Muscle of arm (tissue), 14 donors: Measurements from ENCODE around the gene RDH14. TPM values are rescaled to one million over a fixed set of nuclear protein-coding genes. Genes with fewer than 3 reads are reported as not detected.

Experiments used
- DNase-seq: peaks from one replicate; pipeline ENCODE4 v3.0.0-alpha.2; 2013
- long read RNA-seq, 11 donors: transcript quantifications; one replicate each; lab custom pipeline, GENCODE V29; 2026
- polyA plus RNA-seq, 12 donors: library from polyadenylated mRNA; unstranded; fragments of 120-200 nt; gene quantifications; one replicate each; pipeline ENCODE4 v1.2.1, GENCODE V29; 2013; ENCODE audit not compliant: insufficient read length in 12 of 12

RDH14 gene
- 10 to 100 TPM in 10 of 12 donors, 1 to 10 TPM in 1, not detected in 1; 9.3 to 33.0 (median 26.1) TPM for polyA plus RNA-seq
- long read RNA-seq, donor 1, transcript RDH14-201 (2 exons, 1,587 nt): major isoform, 24 of 24 reads
- long read RNA-seq, donor 1, partial matches to known transcripts: 0 of 24 reads
- long read RNA-seq, donor 1, other reads (novel, unspliced or antisense): 0 of 24 reads
- long read RNA-seq, donor 2, transcript RDH14-201 (2 exons, 1,587 nt): major isoform, 24 of 25 reads
- long read RNA-seq, donor 2, partial matches to known transcripts: 0 of 25 reads
- long read RNA-seq, donor 2, other reads (novel, unspliced or antisense): 0 of 25 reads
- long read RNA-seq, donor 3, transcript RDH14-201 (2 exons, 1,587 nt): major isoform, 6 of 6 reads
- long read RNA-seq, donor 3, partial matches to known transcripts: 0 of 6 reads
- long read RNA-seq, donor 3, other reads (novel, unspliced or antisense): 0 of 6 reads
- long read RNA-seq, donor 4, partial matches to known transcripts: 0 of 3 reads
- long read RNA-seq, donor 4, other reads (novel, unspliced or antisense): 0 of 3 reads
- long read RNA-seq, donor 5, transcript RDH14-201 (2 exons, 1,587 nt): major isoform, 31 of 32 reads
- long read RNA-seq, donor 5, partial matches to known transcripts: 0 of 32 reads
- long read RNA-seq, donor 5, other reads (novel, unspliced or antisense): 0 of 32 reads
- long read RNA-seq, donor 6, transcript RDH14-201 (2 exons, 1,587 nt): major isoform, 12 of 12 reads
- long read RNA-seq, donor 6, partial matches to known transcripts: 0 of 12 reads
- long read RNA-seq, donor 6, other reads (novel, unspliced or antisense): 0 of 12 reads
- long read RNA-seq, donor 7, transcript RDH14-201 (2 exons, 1,587 nt): major isoform, 6 of 7 reads
- long read RNA-seq, donor 7, partial matches to known transcripts: 0 of 7 reads
- long read RNA-seq, donor 7, other reads (novel, unspliced or antisense): 0 of 7 reads
- long read RNA-seq, donor 8, transcript RDH14-201 (2 exons, 1,587 nt): major isoform, 26 of 26 reads
- long read RNA-seq, donor 8, partial matches to known transcripts: 0 of 26 reads
- long read RNA-seq, donor 8, other reads (novel, unspliced or antisense): 0 of 26 reads
- long read RNA-seq, donor 9, transcript RDH14-201 (2 exons, 1,587 nt): major isoform, 10 of 10 reads
- long read RNA-seq, donor 9, partial matches to known transcripts: 0 of 10 reads
- long read RNA-seq, donor 9, other reads (novel, unspliced or antisense): 0 of 10 reads
- long read RNA-seq, donor 10, transcript RDH14-201 (2 exons, 1,587 nt): major isoform, 20 of 20 reads
- long read RNA-seq, donor 10, partial matches to known transcripts: 0 of 20 reads
- long read RNA-seq, donor 10, other reads (novel, unspliced or antisense): 0 of 20 reads
- long read RNA-seq, donor 11, transcript RDH14-201 (2 exons, 1,587 nt): major isoform, 10 of 11 reads
- long read RNA-seq, donor 11, partial matches to known transcripts: 0 of 11 reads
- long read RNA-seq, donor 11, other reads (novel, unspliced or antisense): 0 of 11 reads

GRCh38 chr2:18560031-18560796 lies at the start of gene RDH14:
RDH14 (minus strand) TSS chr2:18560653; CDS start chr2:18560572, 81 bp downstream.
- peak; percentile 92 for DNase-seq

GRCh38 chr2:18610090-18610489 lies 49.6 kb upstream of the RDH14 start:
- no peak for DNase-seq

GRCh38 chr2:18605115-18605514 lies 44.7 kb upstream of the RDH14 start:
- no peak for DNase-seq

GRCh38 chr2:18604531-18604885 lies 44.1 kb upstream of the RDH14 start:
- no peak for DNase-seq

- no peak for DNase-seq
Measured at GRCh38 chr2:18603854-18604530, 43.5 kb upstream of the RDH14 start.

GRCh38 chr2:18602298-18602697 lies 41.8 kb upstream of the RDH14 start:
- no peak for DNase-seq

- no peak for DNase-seq
Measured at GRCh38 chr2:18600255-18600613, 39.8 kb upstream of the RDH14 start.

GRCh38 chr2:18599509-18600254 lies 39.2 kb upstream of the RDH14 start:
- peak; percentile 45 for DNase-seq

- no peak for DNase-seq
Measured at GRCh38 chr2:18598848-18599484, 38.5 kb upstream of the RDH14 start.

GRCh38 chr2:18597618-18598017 lies 37.2 kb upstream of the RDH14 start:
- DNase-seq: no peak

- no peak for DNase-seq
Measured at GRCh38 chr2:18596993-18597392, 36.5 kb upstream of the RDH14 start.

GRCh38 chr2:18593496-18593895 lies 33.0 kb upstream of the RDH14 start:
- DNase-seq: no peak

GRCh38 chr2:18592372-18592771 lies 31.9 kb upstream of the RDH14 start:
- no peak for DNase-seq

- DNase-seq: no peak
Measured at GRCh38 chr2:18589354-18589753, 28.9 kb upstream of the RDH14 start, which contains the start of gene NT5C1B. NT5C1B (minus strand) TSS chr2:18589569; CDS start chr2:18589468, 101 bp downstream.

GRCh38 chr2:18588802-18589201 lies 28.3 kb upstream of the RDH14 start:
- DNase-seq: no peak

GRCh38 chr2:18588049-18588448 lies 27.6 kb upstream of the RDH14 start:
- no peak for DNase-seq

GRCh38 chr2:18585526-18585925 lies 25.1 kb upstream of the RDH14 start:
- DNase-seq: no peak

GRCh38 chr2:18584608-18584954 lies 24.1 kb upstream of the RDH14 start:
- no peak for DNase-seq
